ENCODE data around the gene DIDO1. TPM values are rescaled to one million over a fixed set of nuclear protein-coding genes. Genes with fewer than 3 reads are reported as not detected.
A peak's percentile ranks its signal among the peaks of the same experiment; 100 is the strongest.

Gene DIDO1
- polyA plus RNA-seq, 1 experiment = 19.8 TPM

DNA sequence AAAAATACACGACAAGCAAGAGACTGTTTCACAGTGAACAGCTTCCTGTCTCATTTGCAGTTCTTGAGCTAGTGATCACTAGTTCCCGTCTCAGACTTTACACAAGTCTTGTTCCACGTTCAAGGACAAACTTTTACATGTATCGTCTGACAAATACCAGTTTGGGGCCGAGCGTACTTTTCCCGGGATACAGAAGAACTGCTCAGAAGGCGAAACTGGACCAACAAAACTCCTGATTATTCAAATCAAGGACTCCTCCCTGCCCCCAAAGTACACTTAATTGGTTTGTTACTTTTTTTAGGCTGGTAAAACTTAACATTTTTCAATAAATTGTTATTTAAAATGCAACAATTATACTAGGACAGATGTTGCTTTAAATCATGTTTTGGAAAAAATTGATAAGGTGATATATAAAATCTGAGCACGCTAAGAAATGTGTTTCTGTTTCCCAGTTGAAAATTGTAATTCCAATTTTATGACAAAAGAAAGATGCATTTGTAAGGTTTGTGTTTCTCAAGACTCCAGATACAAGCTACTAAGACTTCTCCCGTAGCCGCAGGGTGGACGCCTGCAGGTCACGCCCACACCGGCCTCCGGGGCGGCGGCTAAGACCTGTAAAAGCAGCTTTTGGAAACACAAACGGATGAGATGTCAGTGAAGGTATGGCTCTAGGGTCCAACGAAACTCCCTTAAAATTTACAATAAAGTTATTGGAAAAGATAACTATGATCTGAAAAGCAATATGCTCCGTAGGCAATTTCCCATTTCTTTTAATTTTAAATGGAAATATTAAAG is 47.9 kb downstream of the DIDO1 start:
- Histone ChIP-seq H3K4me3 (ENCODE audit: low read depth, low read length) (no peak overlapping the region), H3K36me3 (ENCODE audit: control insufficient read depth, insufficient read depth, low read length) (peaks cover 7% of the 10 kb centered on the region), H3K27me3 (ENCODE audit: control insufficient read depth, insufficient read depth, low read length) (no peaks in the 10 kb centered on the region)
- TF ChIP-seq CTCF (IDR thresholded peaks at IDR 0.05; ENCODE audit: insufficient read depth, low read depth, low read length) = no peak
- POLR2A ChIA-PET = no interaction called here
- CTCF ChIA-PET = interaction anchor here (1.1 to 1.6 kb wide), 2 partner anchors 22 to 94 kb away, joined by 3 read pairs; no protein-coding TSS in a partner anchor
- no peak for DNase-seq (ENCODE audit: low read depth)

GRCh38 chr20:62876902-62877816 is 49.1 kb downstream of the DIDO1 start:
- ChIA-PET POLR2A (no interaction called here), CTCF (interaction anchor here (0.7 to 2.1 kb wide), 5 partner anchors 12 to 135 kb away, joined by 3 to 9 read pairs (median 3); no protein-coding TSS in a partner anchor)
- TF ChIP-seq CTCF (IDR thresholded peaks at IDR 0.05; ENCODE audit: insufficient read depth, low read depth, low read length) = no peak
- H3K4me3 ChIP-seq (ENCODE audit: low read depth, low read length) = no peak overlapping the region
- no peak for DNase-seq (ENCODE audit: low read depth)
- H3K36me3 ChIP-seq (ENCODE audit: control insufficient read depth, insufficient read depth, low read length) = peaks cover 7% of the 10 kb centered on the region
- no peaks in the 10 kb centered on the region for H3K27me3 ChIP-seq (ENCODE audit: control insufficient read depth, insufficient read depth, low read length)

DNA sequence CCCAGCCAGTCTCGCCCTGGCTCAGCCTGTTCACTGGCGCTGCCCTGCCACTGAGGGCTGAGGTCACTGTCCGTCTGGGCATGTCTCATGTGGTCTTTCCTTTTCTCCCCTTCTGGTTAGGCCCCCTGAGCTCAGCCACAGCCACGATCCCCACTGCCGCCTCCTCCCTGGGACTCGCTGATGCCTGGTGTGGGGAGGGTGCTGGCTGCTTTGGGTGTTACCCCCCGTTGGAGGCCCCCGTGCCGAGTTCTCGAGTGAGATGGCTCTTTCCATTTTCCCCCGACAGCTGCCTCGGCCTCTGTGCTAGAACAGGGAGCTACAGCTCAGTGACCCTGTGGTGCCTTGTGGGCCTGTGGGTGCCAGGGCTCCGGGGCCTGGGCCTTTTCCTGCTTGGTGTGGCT is 49.8 kb downstream of the DIDO1 start:
- peaks cover 7% of the 10 kb centered on the region for H3K36me3 ChIP-seq (ENCODE audit: control insufficient read depth, insufficient read depth, low read length)
- no peak overlapping the region for H3K4me3 ChIP-seq (ENCODE audit: low read depth, low read length)
- H3K27me3 ChIP-seq (ENCODE audit: control insufficient read depth, insufficient read depth, low read length) = no peaks in the 10 kb centered on the region
- CTCF ChIA-PET = interaction anchor here (1.1 to 2.1 kb wide), 6 partner anchors 24 to 135 kb away, joined by 3 to 12 read pairs (median 4); no protein-coding TSS in a partner anchor
- no peak for DNase-seq (ENCODE audit: low read depth)
- TF ChIP-seq CTCF (IDR thresholded peaks at IDR 0.05; ENCODE audit: insufficient read depth, low read depth, low read length) = no peak
- POLR2A ChIA-PET = no interaction called here

DNA sequence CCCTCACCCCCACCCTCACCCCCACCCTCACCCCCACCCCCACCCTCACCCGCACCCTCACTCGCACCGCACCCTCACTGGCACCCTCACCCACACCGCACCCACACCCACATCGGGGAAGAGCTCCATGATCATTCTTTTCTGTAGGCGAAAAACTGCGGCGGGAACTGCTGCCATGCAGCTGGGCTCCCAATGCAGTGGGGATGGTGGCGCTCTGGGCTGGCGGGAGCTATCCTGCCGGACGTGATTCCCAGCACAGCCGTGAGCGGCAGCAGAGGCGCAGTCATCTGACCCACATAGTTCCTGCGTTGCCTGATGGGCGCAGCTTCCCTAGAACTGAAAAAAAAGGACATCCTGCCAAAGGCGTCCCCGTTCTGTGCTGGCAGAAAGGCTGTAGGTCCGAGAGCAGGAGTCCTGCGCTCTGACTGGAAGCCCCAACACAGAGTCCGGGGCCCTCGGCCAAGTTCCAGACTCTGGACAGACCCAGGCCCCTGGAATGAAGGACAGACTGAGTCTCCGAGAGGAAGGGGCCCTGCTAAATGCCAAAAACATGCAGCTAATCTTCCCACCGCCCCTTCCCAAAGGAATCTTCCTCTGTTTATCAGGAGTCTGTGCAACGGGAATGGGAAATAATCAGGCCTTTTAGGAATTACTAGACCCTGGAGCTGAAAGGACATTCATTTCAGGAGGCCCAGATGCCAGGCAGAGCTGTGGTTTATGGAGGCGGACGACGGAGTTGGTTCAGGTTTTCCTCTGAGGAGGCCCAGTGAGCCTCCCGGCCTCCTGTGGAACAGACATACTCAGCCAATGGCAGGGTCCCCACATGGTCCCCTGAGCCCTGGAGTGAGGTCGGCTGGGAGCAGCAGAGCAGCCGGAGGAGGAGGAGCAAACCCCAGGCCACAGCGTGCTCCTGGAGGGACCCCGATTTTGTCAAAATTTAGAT is 50.6 kb downstream of the DIDO1 start:
- POLR2A ChIA-PET = no interaction called here
- peaks cover 5% of the 10 kb centered on the region for H3K36me3 ChIP-seq (ENCODE audit: control insufficient read depth, insufficient read depth, low read length)
- no peaks in the 10 kb centered on the region for H3K27me3 ChIP-seq (ENCODE audit: control insufficient read depth, insufficient read depth, low read length)
- CTCF ChIA-PET = interaction anchor here (0.8 to 2.1 kb wide), 13 partner anchors 12 to 595 kb away, joined by 3 to 12 read pairs (median 4); no protein-coding TSS in a partner anchor
- H3K4me3 ChIP-seq (ENCODE audit: low read depth, low read length) = no peak overlapping the region
- DNase-seq (ENCODE audit: low read depth) = no peak
- peak; percentile 58 for TF ChIP-seq CTCF (IDR thresholded peaks at IDR 0.05; ENCODE audit: insufficient read depth, low read depth, low read length)

All from BJ (cell line).